ENCODE measurements around the gene SLAMF6.

- TF ChIP-seq, protein P1, sequence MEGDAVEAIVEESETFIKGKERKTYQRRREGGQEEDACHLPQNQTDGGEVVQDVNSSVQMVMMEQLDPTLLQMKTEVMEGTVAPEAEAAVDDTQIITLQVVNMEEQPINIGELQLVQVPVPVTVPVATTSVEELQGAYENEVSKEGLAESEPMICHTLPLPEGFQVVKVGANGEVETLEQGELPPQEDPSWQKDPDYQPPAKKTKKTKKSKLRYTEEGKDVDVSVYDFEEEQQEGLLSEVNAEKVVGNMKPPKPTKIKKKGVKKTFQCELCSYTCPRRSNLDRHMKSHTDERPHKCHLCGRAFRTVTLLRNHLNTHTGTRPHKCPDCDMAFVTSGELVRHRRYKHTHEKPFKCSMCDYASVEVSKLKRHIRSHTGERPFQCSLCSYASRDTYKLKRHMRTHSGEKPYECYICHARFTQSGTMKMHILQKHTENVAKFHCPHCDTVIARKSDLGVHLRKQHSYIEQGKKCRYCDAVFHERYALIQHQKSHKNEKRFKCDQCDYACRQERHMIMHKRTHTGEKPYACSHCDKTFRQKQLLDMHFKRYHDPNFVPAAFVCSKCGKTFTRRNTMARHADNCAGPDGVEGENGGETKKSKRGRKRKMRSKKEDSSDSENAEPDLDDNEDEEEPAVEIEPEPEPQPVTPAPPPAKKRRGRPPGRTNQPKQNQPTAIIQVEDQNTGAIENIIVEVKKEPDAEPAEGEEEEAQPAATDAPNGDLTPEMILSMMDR (IDR thresholded peaks at IDR 0.05) = no peak
- no peak for TF ChIP-seq EP300 (IDR thresholded peaks at IDR 0.05)
- no peak for TF ChIP-seq POLR2A (IDR thresholded peaks at IDR 0.05)
Observed at GRCh38 chr1:160438317-160438918, 84.6 kb downstream of the SLAMF6 start.
